GM12891 (cell line): ENCODE data around the gene ALS2CL.

Experiments used
- PAX5 ChIP-seq: IDR thresholded peaks from 2 replicates; pipeline ENCODE4 v1.6.1; 2011; ENCODE audit warnings: low read length, moderate library complexity, mild to moderate bottlenecking; ENCODE audit not compliant: insufficient read depth, severe bottlenecking
- POLR2A ChIP-seq: IDR thresholded peaks from 2 replicates; pipeline ENCODE4 v1.6.1; 2011; ENCODE audit warnings: low read depth, low read length, control low read depth
- POLR2AphosphoS5 ChIP-seq: IDR thresholded peaks from 2 replicates; pipeline ENCODE4 v1.6.1; 2011; ENCODE audit warnings: low read depth, low read length, control low read depth
- POU2F2 ChIP-seq: IDR thresholded peaks from 2 replicates; pipeline ENCODE4 v1.6.1; 2011; ENCODE audit warnings: low read depth, mild to moderate bottlenecking, control low read depth, low read length, moderate library complexity
- SPI1 ChIP-seq: IDR thresholded peaks from 2 replicates; pipeline ENCODE4 v1.6.1; 2011; ENCODE audit warnings: low read depth, low read length, control low read depth
- TAF1 ChIP-seq: IDR thresholded peaks from 2 replicates; pipeline ENCODE4 v1.6.1; 2011; ENCODE audit warnings: low read depth, low read length, control low read depth

GRCh38 chr3:46667657-46668056, 25.8 kb downstream of the ALS2CL start:
- TF ChIP-seq POLR2A (no peak), POLR2AphosphoS5 (no peak), TAF1 (no peak), POU2F2 (no peak), SPI1 (no peak), PAX5 (no peak)
